HG02571 (cell line): ENCODE data around the gene TMEM106C.

Source experiments
- ATAC-seq: cut with Tn5 transposase; IDR thresholded peaks from one replicate; pipeline ENCODE4 v1.9.1; 2021; ENCODE audit warnings: mild to moderate bottlenecking, moderate library complexity; ENCODE audit not compliant: unreplicated experiment

TMEM106C gene

GRCh38 chr12:47979166-47979565 is 15.8 kb downstream of the TMEM106C start:
- no peak for ATAC-seq

DNA sequence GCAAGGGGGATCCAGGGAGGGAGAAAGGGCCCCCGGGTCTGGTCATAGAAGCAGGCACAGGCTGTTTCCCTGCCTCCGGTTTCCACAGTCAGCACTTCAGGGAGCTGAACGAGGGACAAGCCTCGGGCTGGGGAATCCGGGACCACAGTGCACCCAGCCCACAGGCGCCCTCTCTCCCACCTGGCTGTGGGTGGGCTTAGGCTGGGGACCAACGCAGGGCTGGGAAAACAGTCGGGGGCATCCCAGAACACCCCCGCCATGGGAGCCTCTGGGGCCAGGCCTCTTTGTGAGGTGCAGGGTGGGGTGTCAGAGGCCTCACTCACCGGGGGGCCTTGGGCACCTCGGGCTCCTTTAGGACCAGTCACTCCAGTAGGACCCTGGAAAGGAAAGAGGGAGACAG is 16.3 kb downstream of the TMEM106C start:
- ATAC-seq = no peak

GRCh38 chr12:47980197-47980596 is 16.8 kb downstream of the TMEM106C start:
- no peak for ATAC-seq

DNA sequence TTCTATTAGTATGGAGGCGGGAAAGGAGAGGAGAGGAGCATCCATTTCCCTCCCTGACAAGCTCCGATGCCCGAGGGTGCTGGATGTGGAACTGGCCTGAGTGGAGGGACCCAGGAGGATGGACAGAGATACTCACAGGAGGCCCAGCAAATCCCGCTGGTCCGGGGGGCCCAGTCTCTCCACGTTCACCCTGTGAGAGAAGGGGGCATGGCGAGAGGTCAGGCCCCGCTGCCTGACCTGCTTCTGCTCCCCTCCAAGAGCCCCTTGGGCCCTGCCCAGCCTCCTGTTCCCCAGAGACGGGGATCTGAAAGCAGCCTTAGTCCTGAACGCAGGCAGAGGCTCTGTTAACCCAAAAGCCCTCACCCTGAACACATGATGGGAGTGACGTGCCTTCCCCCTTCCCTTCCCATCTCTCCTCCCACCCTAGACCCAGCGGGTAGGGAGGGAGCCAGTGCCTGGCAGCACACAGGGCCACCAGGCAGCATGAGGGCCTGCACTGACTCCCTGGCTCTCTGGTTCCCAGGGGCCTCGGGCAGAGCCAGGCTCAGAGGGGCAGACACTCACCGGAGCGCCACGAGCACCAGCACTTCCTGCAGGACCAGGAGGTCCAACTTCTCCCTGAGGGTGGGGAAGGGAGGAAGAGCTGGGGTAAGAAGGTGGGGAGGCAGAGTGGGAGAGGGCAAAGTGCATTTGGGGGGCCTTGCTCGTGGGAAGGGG is 17.5 kb downstream of the TMEM106C start:
- no peak for ATAC-seq

GRCh38 chr12:47981496-47982260 is 18.3 kb downstream of the TMEM106C start:
- no peak for ATAC-seq

DNA sequence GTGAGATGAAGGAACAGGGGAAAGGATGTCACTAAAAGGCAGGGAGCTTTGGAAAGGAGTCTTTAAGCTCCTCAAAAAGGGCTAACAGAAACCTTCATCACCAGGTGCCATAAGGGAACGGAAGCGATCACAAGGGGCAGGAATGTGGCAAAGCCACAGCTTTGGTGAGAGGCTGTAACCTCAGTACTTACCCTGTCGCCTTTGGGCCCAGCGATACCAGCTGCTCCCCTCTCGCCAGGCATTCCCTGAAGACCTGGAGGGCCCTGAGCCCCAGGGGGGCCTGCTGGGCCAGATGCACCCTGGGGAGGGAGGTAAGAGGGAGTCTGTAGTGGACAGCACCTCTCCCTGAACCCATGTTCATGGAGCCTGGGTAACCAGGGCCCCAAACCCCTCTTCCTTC is 18.9 kb downstream of the TMEM106C start:
- no peak for ATAC-seq

DNA sequence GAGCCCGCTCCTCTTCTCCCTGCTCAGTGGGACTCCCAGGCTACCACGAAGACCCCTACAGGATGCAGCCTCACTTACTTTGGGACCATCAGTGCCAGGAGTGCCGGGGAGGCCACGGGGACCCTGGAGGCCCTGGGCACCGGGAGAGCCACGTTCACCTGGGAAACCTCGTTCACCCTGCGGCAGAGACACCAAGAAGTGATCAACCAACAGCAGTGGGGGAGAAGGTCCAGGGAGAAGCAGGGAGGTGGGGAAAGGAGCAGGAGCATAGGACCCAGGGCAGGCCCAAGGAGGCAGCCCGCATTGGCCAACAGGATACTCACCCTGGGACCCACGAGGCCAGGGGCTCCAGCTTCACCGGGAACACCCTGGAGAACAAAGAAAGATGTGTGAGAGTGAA is 19.4 kb downstream of the TMEM106C start:
- no peak for ATAC-seq

DNA sequence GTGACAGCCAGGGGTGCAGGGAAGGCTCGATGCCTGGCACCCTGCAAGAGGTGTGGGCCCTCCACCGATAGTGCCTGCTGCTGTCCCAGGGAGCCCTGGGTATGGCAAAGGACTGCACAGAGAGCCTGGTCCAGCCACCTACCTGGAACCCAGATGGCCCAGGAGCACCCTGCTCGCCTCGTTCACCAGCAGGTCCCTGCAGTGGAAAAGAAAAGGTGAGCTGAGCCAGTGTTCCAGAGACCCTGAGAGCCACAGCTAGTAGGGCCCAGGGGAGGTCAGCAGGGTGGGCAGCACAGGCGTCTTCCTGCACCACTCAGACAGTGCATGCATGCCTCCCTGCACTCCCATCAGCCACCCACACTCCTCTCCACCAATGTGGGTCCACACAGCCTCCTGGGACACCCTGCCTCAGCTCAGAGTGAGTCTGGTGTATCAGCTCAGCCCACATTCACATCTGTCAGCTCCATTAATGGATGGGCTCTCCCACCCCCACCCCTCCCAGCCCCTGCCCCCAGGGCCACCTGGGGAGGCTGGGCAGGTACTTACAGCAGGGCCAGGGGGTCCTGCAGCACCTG is 20.2 kb downstream of the TMEM106C start:
- ATAC-seq = no peak

DNA sequence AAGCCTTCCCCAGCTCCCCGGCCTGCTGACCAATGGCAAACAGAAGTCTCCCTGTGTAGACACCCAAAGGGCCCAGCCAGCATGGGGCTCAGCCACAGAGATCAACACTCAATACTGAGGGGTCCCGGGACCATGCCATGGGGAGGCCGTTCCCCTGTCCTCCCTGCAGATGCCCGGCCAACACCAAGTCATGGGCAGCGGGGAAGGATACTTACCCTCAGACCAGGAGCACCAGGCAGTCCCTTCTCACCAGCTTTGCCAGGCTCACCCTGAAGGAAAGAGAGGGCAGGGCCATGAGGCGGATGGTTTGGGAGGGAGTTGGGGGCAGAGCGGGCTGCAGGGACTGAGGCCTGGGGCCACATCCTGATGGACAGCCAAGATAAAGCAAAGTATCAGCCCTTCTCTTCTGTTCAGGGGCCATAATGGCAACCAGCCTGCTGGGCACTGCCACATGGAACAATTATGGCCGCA is 21.0 kb downstream of the TMEM106C start:
- ATAC-seq = no peak

DNA sequence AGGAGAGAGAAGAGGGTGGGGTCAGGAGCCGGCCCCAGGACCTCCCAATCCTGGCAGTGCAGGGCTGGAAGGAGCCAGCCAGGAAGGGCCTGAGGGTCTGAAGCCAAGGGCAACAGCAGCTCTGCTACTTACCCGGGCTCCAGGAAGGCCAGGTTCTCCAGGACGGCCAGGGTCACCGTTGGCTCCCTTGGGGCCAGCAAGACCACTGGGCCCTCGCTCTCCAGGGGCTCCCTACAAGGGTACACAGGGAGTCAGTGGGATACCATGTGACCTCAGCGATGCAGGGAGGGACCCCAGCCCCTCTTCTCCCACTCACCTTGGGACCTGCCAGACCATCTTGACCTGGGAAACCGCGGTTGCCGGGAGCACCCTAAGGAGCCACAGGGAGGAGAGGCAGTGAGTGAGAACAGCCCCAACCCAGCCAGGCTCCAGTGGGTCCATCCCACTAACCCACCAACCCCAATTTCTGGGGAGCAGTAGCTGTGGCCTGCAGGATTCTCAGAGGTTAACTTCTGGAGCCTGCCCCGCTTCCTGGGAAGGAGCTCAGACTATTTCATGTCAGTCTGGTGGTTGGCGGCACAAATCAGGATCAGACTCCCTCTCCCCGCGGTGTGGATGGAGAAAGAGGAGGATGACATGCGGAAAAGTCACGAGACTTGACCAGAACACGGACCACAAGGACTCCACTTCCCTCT is 22.3 kb downstream of the TMEM106C start:
- no peak for ATAC-seq

GRCh38 chr12:47986291-47986660 is 22.9 kb downstream of the TMEM106C start:
- no peak for ATAC-seq

DNA sequence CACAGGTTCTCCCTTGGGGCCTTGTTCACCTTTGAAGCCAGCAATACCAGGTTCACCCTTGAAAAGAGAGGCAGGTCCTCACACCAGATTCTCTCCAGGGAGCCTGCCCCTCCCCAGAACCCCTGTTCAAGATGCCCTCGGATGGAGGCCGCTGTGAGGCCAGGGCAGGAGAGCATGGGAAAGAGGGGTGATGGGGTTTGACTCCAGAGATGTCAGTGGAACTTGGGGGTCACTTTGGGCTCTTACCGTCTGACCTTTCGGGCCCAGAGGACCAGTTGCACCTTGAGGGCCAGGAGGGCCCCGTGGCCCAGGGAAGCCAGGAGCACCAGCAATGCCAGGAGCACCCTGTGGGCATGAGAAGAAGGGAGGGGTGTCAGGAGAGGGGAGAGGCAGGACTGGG is 23.4 kb downstream of the TMEM106C start:
- no peak for ATAC-seq

- no peak for ATAC-seq
These were observed 24.1 kb downstream of the TMEM106C start for GRCh38 chr12:47987411-47988072.

GRCh38 chr12:47988073-47989022 is 25.0 kb downstream of the TMEM106C start:
- no peak for ATAC-seq

- ATAC-seq = no peak
These were observed 25.6 kb downstream of the TMEM106C start for GRCh38 chr12:47989023-47989417.

DNA sequence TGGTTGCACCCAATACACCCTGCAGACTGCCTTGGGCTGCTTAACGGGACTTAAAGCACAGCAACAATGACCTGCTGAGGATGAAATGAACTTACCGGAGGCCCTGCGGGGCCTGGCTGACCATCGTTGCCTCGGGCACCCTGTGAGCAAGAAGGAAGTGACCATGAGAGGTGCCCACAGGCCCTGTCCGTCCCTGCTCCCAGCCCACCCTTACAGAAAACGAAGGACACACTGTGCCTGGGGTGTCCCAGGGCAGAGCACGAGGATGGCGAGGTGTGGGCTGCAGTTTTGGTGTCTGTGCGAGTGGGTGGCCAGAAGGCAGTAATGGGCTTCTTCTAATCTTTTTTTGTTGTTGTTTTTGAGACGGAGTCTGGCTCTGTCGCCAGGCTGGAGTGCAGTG is 26.3 kb downstream of the TMEM106C start:
- no peak for ATAC-seq

- ATAC-seq = peak; percentile 63
These were observed 27.1 kb downstream of the TMEM106C start for GRCh38 chr12:47990351-47991105.

DNA sequence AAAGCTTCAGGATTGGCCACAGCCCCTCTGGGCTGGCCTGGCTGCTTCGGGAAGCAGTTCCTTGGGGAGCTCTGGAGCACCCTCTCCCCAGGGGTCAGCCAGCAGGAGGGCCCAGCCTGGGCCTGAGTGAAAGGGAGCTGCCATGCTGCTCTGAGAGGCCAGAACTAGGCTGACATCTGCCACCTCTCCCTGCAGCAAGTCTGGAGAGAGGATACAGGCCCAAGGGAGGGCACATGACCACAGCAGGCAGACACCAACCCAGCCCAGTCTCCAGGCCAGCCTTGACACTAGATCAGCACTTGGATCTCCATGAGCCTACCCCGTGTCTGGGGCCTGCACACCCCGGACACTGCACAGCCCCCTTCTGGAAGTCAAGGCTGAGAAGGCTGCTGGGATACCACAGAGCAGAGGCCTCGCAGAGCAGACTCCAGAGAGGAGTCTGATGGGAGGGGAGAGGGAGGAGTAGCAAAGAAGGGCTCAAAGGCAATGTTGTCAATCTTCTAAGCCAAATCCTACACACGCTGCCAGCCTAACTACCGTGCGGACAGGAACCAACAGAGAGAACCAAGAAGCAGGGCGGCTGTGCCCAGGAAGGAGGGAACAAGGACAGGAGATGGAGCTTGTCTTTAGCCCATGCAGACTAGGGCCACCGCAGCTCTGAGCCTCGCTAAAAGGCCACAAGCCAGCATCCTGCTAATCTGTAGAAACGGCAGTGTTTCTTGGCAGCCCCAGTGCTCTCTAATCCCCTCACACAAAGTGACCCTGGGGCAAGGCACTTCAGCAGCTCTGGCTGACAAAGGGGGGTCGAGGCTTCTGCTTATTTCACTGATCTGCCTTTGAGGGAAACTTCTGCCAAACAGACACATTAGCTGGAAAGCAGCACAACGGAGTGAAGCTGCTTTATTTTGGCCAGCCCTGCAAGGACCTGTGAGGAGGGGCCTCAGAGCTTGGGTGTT is 28.0 kb downstream of the TMEM106C start:
- no peak for ATAC-seq
